Ectodermal cell (in vitro differentiated cells): ENCODE results near the gene SCRN2.

Experiments used
- H3K27ac ChIP-seq: 2 replicates; pipeline ENCODE4 v1.7.0; 2013; ENCODE audit warnings: mild to moderate bottlenecking, low read depth, low read length; ENCODE audit not compliant: insufficient read depth, poor library complexity, severe bottlenecking
- H3K27me3 ChIP-seq: 2 replicates; pipeline ENCODE4 v1.7.0; 2013; ENCODE audit warnings: mild to moderate bottlenecking, low read length; ENCODE audit not compliant: insufficient read depth, control insufficient read depth, poor library complexity, severe bottlenecking
- H3K36me3 ChIP-seq: one replicate; pipeline ENCODE4 v1.7.0; 2013; ENCODE audit warnings: low read length; ENCODE audit not compliant: control insufficient read depth, insufficient read depth
- H3K4me1 ChIP-seq: one replicate; pipeline ENCODE4 v1.7.0; 2013; ENCODE audit warnings: low read length; ENCODE audit not compliant: control insufficient read depth, insufficient read depth
- H3K4me3 ChIP-seq: 2 replicates; pipeline ENCODE4 v1.7.0; 2013; ENCODE audit warnings: low read depth, low read length, control low read depth; ENCODE audit not compliant: insufficient read depth
- H3K9me3 ChIP-seq: 2 replicates; pipeline ENCODE4 v1.7.0; 2013; ENCODE audit warnings: mild to moderate bottlenecking, low read length, moderate library complexity; ENCODE audit not compliant: control insufficient read depth
- WGBS, 2 experiments: methylation state at CpG; one replicate each; pipeline ENCODE4 v1.1.7; 2013; ENCODE audit warnings: missing lambda C conversion rate in 2 of 2; 5-methylcytosine and 5-hydroxymethylcytosine counted together

SCRN2 gene

DNA sequence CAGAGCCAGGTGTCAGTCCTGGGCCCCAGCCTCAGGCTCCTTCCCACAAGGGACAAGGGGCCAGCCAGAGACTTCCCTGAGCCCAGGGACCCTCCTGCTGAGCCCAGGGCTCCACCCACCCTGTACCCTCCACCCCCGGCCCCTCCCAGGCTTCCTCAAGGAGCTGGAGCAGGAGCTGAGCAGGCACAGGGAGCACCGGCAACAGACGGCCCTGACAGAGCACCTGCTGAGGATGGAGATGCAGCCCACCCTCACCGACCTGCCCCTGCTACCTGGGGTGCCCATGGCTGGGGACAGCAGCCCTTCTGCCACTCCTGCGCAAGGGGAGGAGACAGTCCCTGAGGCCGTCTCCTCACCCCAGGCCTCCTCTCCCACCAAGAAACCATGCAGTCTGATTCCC, 4.5 kb downstream of the SCRN2 start:
- Histone ChIP-seq H3K4me3 (no peak overlapping the region), H3K9me3 (no peaks in the 10 kb centered on the region), H3K27ac (no peak overlapping the region), H3K4me1 (peaks cover 11% of the 10 kb centered on the region), H3K27me3 (no peaks in the 10 kb centered on the region), H3K36me3 (no peaks in the 10 kb centered on the region)
- WGBS, 2 experiments = 81 to 85% methylated on average over 6 of the region's 6 CpGs

- Histone ChIP-seq H3K9me3 (no peaks in the 10 kb centered on the region), H3K36me3 (no peaks in the 10 kb centered on the region), H3K4me3 (no peak overlapping the region), H3K27me3 (no peaks in the 10 kb centered on the region), H3K27ac (no peak overlapping the region), H3K4me1 (peaks cover 5% of the 10 kb centered on the region)
- WGBS, 2 experiments = 93 to 95% methylated on average over 5 of the region's 5 CpGs
Measured at GRCh38 chr17:47834756-47835155, 6.3 kb downstream of the SCRN2 start.

DNA sequence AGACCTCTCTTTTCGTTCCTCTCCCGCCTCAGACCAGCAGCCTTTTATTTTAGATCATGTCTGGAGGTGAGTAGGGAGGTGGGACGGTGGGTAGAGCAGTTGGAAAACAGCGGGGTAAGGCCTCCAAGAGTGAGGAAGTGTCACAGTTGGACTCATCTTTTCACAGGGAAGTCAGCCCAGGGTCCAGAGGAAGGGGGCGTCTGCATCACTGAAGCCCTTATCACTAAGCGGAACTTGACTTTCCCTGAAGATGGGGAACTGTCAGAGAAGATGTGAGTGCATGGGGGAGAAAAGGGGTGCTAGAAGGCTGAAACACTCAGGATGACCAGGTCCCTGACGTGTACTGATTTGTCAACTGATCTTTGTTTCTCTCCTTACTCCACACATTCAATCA, 9.1 kb downstream of the SCRN2 start:
- H3K27me3 ChIP-seq = no peaks in the 10 kb centered on the region
- peaks cover 5% of the 10 kb centered on the region for H3K4me1 ChIP-seq
- H3K9me3 ChIP-seq = no peaks in the 10 kb centered on the region
- H3K36me3 ChIP-seq = peaks cover 10% of the 10 kb centered on the region
- peak overlapping the region; percentile 88 for H3K4me3 ChIP-seq
- no peak overlapping the region for H3K27ac ChIP-seq
- 24% methylated on average over 7 of the region's 7 CpGs for WGBS, 2 experiments

- Histone ChIP-seq H3K4me1 (peaks cover 5% of the 10 kb centered on the region), H3K27ac (peak within 1 kb of the TSS; percentile 52), H3K36me3 (peaks cover 17% of the 10 kb centered on the region), H3K4me3 (peak within 1 kb of the TSS; percentile 88), H3K9me3 (no peaks in the 10 kb centered on the region), H3K27me3 (no peaks in the 10 kb centered on the region)
- 0 to 1% methylated on average over 42 of the region's 42 CpGs for WGBS, 2 experiments
Measured at GRCh38 chr17:47831003-47831933, 9.8 kb downstream of the SCRN2 start, which contains the start of the genes LRRC46 and MRPL10. LRRC46 (plus strand) TSS chr17:47831670; CDS start chr17:47831990, 320 bp downstream. MRPL10 (minus strand) TSS chr17:47831541; CDS start chr17:47831511, 30 bp downstream.

GRCh38 chr17:47830396-47831002, 10.6 kb downstream of the SCRN2 start:
- WGBS, 2 experiments = 90% methylated on average over 17 to 18 of the region's 18 CpGs
- peaks cover 17% of the 10 kb centered on the region for H3K36me3 ChIP-seq
- no peaks in the 10 kb centered on the region for H3K27me3 ChIP-seq
- H3K4me3 ChIP-seq = peak overlapping the region; percentile 88
- H3K9me3 ChIP-seq = no peaks in the 10 kb centered on the region
- H3K4me1 ChIP-seq = peaks cover 5% of the 10 kb centered on the region
- H3K27ac ChIP-seq = no peak overlapping the region

GRCh38 chr17:47829870-47830269, 11.2 kb downstream of the SCRN2 start:
- 87 to 95% methylated on average over 3 of the region's 3 CpGs for WGBS, 2 experiments
- no peak overlapping the region for H3K4me3 ChIP-seq

GRCh38 chr17:47823519-47823918, 17.6 kb downstream of the SCRN2 start:
- Histone ChIP-seq H3K27ac (no peak overlapping the region), H3K4me3 (no peak overlapping the region), H3K9me3 (no peaks in the 10 kb centered on the region), H3K36me3 (peaks cover 24% of the 10 kb centered on the region), H3K4me1 (peaks cover 10% of the 10 kb centered on the region), H3K27me3 (no peaks in the 10 kb centered on the region)
- 92 to 98% methylated on average over 4 of the region's 4 CpGs for WGBS, 2 experiments

More at GRCh38 chr17:47829870-47830269, 11.2 kb downstream of the SCRN2 start:
- no peaks in the 10 kb centered on the region for H3K9me3 ChIP-seq
- H3K36me3 ChIP-seq = peaks cover 17% of the 10 kb centered on the region
- H3K4me1 ChIP-seq = peaks cover 5% of the 10 kb centered on the region
- no peaks in the 10 kb centered on the region for H3K27me3 ChIP-seq
- H3K27ac ChIP-seq = no peak overlapping the region

- no peak overlapping the region for H3K27ac ChIP-seq
- H3K36me3 ChIP-seq = peaks cover 19% of the 10 kb centered on the region
- peaks cover 10% of the 10 kb centered on the region for H3K4me1 ChIP-seq
- no peaks in the 10 kb centered on the region for H3K27me3 ChIP-seq
- H3K9me3 ChIP-seq = no peaks in the 10 kb centered on the region
- WGBS, 2 experiments = 92 to 97% methylated on average over 4 of the region's 4 CpGs
- H3K4me3 ChIP-seq = no peak overlapping the region
Measured at GRCh38 chr17:47822785-47823184, 18.3 kb downstream of the SCRN2 start.

DNA sequence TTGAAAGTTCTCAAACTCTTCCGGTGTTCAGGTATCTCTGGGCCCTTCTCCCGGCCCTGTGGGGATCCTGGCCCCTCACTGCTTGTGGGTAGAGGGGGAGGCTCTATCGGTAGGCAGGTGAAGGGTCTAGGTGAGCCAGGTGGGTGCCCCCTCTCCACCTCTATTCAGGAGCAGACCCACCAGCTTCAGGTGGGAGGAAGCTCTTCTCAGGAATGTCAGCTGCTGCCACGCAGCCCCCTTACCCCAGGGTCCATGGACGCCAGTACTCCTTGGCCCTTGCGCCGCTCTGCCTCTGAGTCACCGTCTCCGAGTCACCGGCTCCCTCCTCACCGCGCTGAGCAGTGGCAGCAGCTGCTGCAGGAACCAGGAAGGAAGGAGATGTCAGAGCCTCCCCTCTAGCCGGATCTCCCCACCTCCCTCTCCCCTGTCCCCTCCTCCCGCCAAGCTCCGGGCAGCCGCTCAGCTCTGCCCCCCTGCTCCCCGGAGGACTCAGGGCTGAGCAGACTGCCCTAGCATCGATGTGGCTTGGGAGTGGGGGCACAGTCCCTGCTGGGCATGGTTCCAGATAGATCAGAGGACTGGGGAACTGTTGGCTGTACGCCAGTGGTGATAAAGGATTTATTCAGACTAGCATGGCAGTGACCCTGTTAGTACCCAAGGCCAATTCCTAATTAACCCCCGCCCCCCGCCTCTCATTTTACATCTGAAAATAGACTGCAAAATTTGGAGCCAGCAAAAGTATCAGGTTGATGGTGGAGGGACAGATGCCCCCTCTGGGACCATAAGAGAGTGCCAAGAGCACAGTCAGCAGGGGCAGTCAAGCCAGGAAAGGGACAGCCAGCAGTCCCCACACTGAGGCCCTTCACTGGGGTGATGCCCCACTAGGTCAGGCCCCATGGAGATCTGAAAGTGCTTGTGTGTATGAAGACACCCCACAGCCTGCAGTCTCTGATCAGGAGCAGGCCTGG, 19.4 kb downstream of the SCRN2 start, which contains the start of gene OSBPL7:
OSBPL7 (minus strand) TSS at position 371 of the 968 bp plus-strand sequence. CDS start 1,516 bp downstream, outside the sequence.
- WGBS, 2 experiments = 11% methylated on average over 21 of the region's 21 CpGs

More for the DNA sequence above, 19.4 kb downstream of the SCRN2 start, which contains the start of gene OSBPL7:
- Histone ChIP-seq H3K4me1 (peaks cover 10% of the 10 kb centered on the region), H3K9me3 (no peaks in the 10 kb centered on the region), H3K27ac (no peak within 1 kb of the TSS), H3K4me3 (peak within 1 kb of the TSS; percentile 62), H3K27me3 (no peaks in the 10 kb centered on the region), H3K36me3 (peaks cover 13% of the 10 kb centered on the region)
